Measurements from ENCODE around the gene RNF212. TPM values are rescaled to one million over a fixed set of nuclear protein-coding genes. Genes with fewer than 3 reads are reported as not detected.

RNF212 gene
- total RNA-seq = 9.2 and 9.5 TPM in 2 replicates

GRCh38 chr4:1113311-1114009 lies at the start of gene RNF212:
TSS of gene RNF212 (minus strand) at chr4:1113564. CDS start at chr4:1113464, 100 bp downstream.

Small RNA genes within 50 kb of the gene (small RNA-seq; reads per million reads assigned to genes)
- gene RF00554 = not detected

Other genes starting within 250 kb of the RNF212 start
- gene GAK, start 181.2 kb downstream of the RNF212 start, total RNA-seq = 41.3 and 44.2 TPM in 2 replicates
- gene TMEM175, start 181.1 kb downstream of the RNF212 start, total RNA-seq = 9.6 and 11.1 TPM in 2 replicates
- 7.7 and 8.0 TPM in 2 replicates for gene DGKQ, start 140.0 kb downstream of the RNF212 start, total RNA-seq
- 15.0 and 21.1 TPM in 2 replicates for gene IDUA, start 126.5 kb downstream of the RNF212 start, total RNA-seq
- 0.26 and 0.43 TPM in 2 replicates for gene SLC26A1, start 120.2 kb downstream of the RNF212 start, total RNA-seq
- gene FGFRL1, start 101.9 kb downstream of the RNF212 start, total RNA-seq = 58.7 and 68.5 TPM in 2 replicates
- 23.7 and 27.6 TPM in 2 replicates for gene SPON2, start 59.0 kb upstream of the RNF212 start, total RNA-seq
- 130 and 166 TPM in 2 replicates for gene CTBP1, start 135.6 kb upstream of the RNF212 start, total RNA-seq
- gene MAEA, start 176.3 kb upstream of the RNF212 start, total RNA-seq = 50.6 and 54.3 TPM in 2 replicates
- gene UVSSA, start 233.6 kb upstream of the RNF212 start, total RNA-seq = 8.1 and 9.0 TPM in 2 replicates